Activated CD4-positive, alpha-beta T cell treated with anti-CD3 and anti-CD28 coated beads, Interleukin-2, amount 10 ng/mL, durations not matched to agents 7 days and 5 days (primary cell): ENCODE data around the gene FUT3. TPM values are rescaled to one million over a fixed set of nuclear protein-coding genes. Genes with fewer than 3 reads are reported as not detected.
"Not testable (repeated sequence)": the region's sequence is repeated elsewhere in the genome, so short reads cannot be mapped to it uniquely, and the experiment has no call there.

Experiments
- CTCF ChIA-PET: fragments of 350-600 bp; sonication (Branson Sonifier 250); formaldehyde crosslinking; loops from one replicate; lab custom pipeline; 2021; ENCODE audit warnings: antibody characterized with exemption; lab: Charles Lee
- POLR2A ChIA-PET: fragments of 350-600 bp; sonication (Branson Sonifier 250); formaldehyde crosslinking; loops from one replicate; lab custom pipeline; 2021; ENCODE audit warnings: antibody characterized with exemption; lab: Charles Lee
- DNase-seq: peaks from one replicate; pipeline ENCODE4 v3.0.0-alpha.2; 2020
- H3K27ac Mint-ChIP-seq: one replicate; pipeline ENCODE4 v1.8.0; 2021; ENCODE audit warnings: mild to moderate bottlenecking, moderate library complexity, mixed read lengths
- H3K27me3 Mint-ChIP-seq: one replicate; pipeline ENCODE4 v1.8.0; 2021; ENCODE audit warnings: mixed read lengths
- H3K36me3 Mint-ChIP-seq: one replicate; pipeline ENCODE4 v1.8.0; 2021; ENCODE audit warnings: low read depth, mixed read lengths
- H3K4me1 Mint-ChIP-seq: one replicate; pipeline ENCODE4 v1.8.0; 2021; ENCODE audit warnings: mixed read lengths
- H3K4me3 Mint-ChIP-seq: one replicate; pipeline ENCODE4 v1.8.0; 2021; ENCODE audit warnings: mild to moderate bottlenecking, moderate library complexity, mixed read lengths
- H3K9me3 Mint-ChIP-seq: one replicate; pipeline ENCODE4 v1.8.0; 2021; ENCODE audit warnings: mixed read lengths
- total RNA-seq, 2 experiments: library from RNA; stranded (reverse); gene quantifications; one replicate each; pipeline ENCODE4 v1.2.3, GENCODE V29; 2021

Gene FUT3
- total RNA-seq, 2 experiments from 2014 or later: not detected

- ChIA-PET CTCF (interaction anchor here (2.0 kb wide), 1 partner anchor 74 kb away, joined by 7 read pairs; no protein-coding TSS in a partner anchor), POLR2A (no interaction called here)
- no peak overlapping the region for H3K4me3 Mint-ChIP-seq
- no peak for DNase-seq
- H3K27ac Mint-ChIP-seq: no peak overlapping the region
- no peaks in the 10 kb centered on the region for H3K9me3 Mint-ChIP-seq
- H3K27me3 Mint-ChIP-seq: peaks cover 2% of the 10 kb centered on the region
- H3K36me3 Mint-ChIP-seq: no peaks in the 10 kb centered on the region
- no peaks in the 10 kb centered on the region for H3K4me1 Mint-ChIP-seq
Observed at GRCh38 chr19:5877427-5877826, 26.2 kb upstream of the FUT3 start.

- not testable (repeated sequence) for H3K4me3 Mint-ChIP-seq, H3K36me3 Mint-ChIP-seq
- CTCF ChIA-PET: interaction anchor here (0.6 to 1.3 kb wide), 2 partner anchors 8 to 46 kb away, joined by 3 read pairs; no protein-coding TSS in a partner anchor
Observed at GRCh38 chr19:5874496-5874895, 23.2 kb upstream of the FUT3 start.

GRCh38 chr19:5873617-5874199 is 22.5 kb upstream of the FUT3 start:
- no peaks in the 10 kb centered on the region for H3K9me3 Mint-ChIP-seq
- CTCF ChIA-PET: interaction anchor here (1.3 kb wide), 1 partner anchor 9 kb away, joined by 3 read pairs; no protein-coding TSS in a partner anchor
- no peak for DNase-seq
- H3K4me3 Mint-ChIP-seq: no peak overlapping the region
- POLR2A ChIA-PET: no interaction called here
- H3K27ac Mint-ChIP-seq: no peak overlapping the region
- no peaks in the 10 kb centered on the region for H3K27me3 Mint-ChIP-seq
- no peaks in the 10 kb centered on the region for H3K36me3 Mint-ChIP-seq
- no peaks in the 10 kb centered on the region for H3K4me1 Mint-ChIP-seq

More at GRCh38 chr19:5874496-5874895, 23.2 kb upstream of the FUT3 start:
- not testable (repeated sequence) for H3K4me1 Mint-ChIP-seq, H3K27ac Mint-ChIP-seq, H3K9me3 Mint-ChIP-seq, DNase-seq, H3K27me3 Mint-ChIP-seq
- POLR2A ChIA-PET: interaction anchor here (0.6 kb wide), 1 partner anchor 70 kb away, joined by 5 read pairs; the partner anchor contains the start of gene NRTN

GRCh38 chr19:5870986-5871394 is 19.7 kb upstream of the FUT3 start:
- no peak overlapping the region for H3K4me3 Mint-ChIP-seq
- POLR2A ChIA-PET: no interaction called here
- H3K27me3 Mint-ChIP-seq: no peaks in the 10 kb centered on the region
- no peaks in the 10 kb centered on the region for H3K4me1 Mint-ChIP-seq
- CTCF ChIA-PET: interaction anchor here (0.7 to 1.0 kb wide), 2 partner anchors 14 to 151 kb away, joined by 3 to 6 read pairs; no protein-coding TSS in a partner anchor
- no peak for DNase-seq
- H3K36me3 Mint-ChIP-seq: no peaks in the 10 kb centered on the region
- no peaks in the 10 kb centered on the region for H3K9me3 Mint-ChIP-seq
- H3K27ac Mint-ChIP-seq: no peak overlapping the region

- Mint-ChIP-seq H3K27me3 (no peaks in the 10 kb centered on the region), H3K4me1 (no peaks in the 10 kb centered on the region), H3K9me3 (no peaks in the 10 kb centered on the region), H3K36me3 (no peaks in the 10 kb centered on the region), H3K4me3 (no peak overlapping the region), H3K27ac (no peak overlapping the region)
- CTCF ChIA-PET: no interaction called here
- POLR2A ChIA-PET: no interaction called here
- DNase-seq: no peak
Observed at GRCh38 chr19:5867201-5868136, 16.2 kb upstream of the FUT3 start.

- POLR2A ChIA-PET: no interaction called here
- Mint-ChIP-seq H3K36me3 (no peaks in the 10 kb centered on the region), H3K4me3 (no peak overlapping the region)
Observed at GRCh38 chr19:5865772-5866171, 14.5 kb upstream of the FUT3 start.

GRCh38 chr19:5864725-5865486 is 13.7 kb upstream of the FUT3 start:
- ChIA-PET CTCF (no interaction called here), POLR2A (no interaction called here)
- Mint-ChIP-seq H3K9me3 (no peaks in the 10 kb centered on the region), H3K4me1 (no peaks in the 10 kb centered on the region), H3K36me3 (no peaks in the 10 kb centered on the region), H3K4me3 (no peak overlapping the region), H3K27ac (no peak overlapping the region), H3K27me3 (no peaks in the 10 kb centered on the region)
- DNase-seq: no peak

More at GRCh38 chr19:5865772-5866171, 14.5 kb upstream of the FUT3 start:
- H3K27ac Mint-ChIP-seq: no peak overlapping the region
- no peak for DNase-seq
- no peaks in the 10 kb centered on the region for H3K9me3 Mint-ChIP-seq
- no peaks in the 10 kb centered on the region for H3K27me3 Mint-ChIP-seq
- CTCF ChIA-PET: no interaction called here
- no peaks in the 10 kb centered on the region for H3K4me1 Mint-ChIP-seq

GRCh38 chr19:5864013-5864720 is 12.9 kb upstream of the FUT3 start:
- POLR2A ChIA-PET: no interaction called here

GRCh38 chr19:5863030-5863665 is 11.9 kb upstream of the FUT3 start:
- H3K9me3 Mint-ChIP-seq: no peaks in the 10 kb centered on the region
- DNase-seq: no peak
- H3K4me3 Mint-ChIP-seq: no peak overlapping the region
- ChIA-PET CTCF (no interaction called here), POLR2A (no interaction called here)
- no peak overlapping the region for H3K27ac Mint-ChIP-seq
- no peaks in the 10 kb centered on the region for H3K27me3 Mint-ChIP-seq
- no peaks in the 10 kb centered on the region for H3K4me1 Mint-ChIP-seq
- no peaks in the 10 kb centered on the region for H3K36me3 Mint-ChIP-seq

More at GRCh38 chr19:5864013-5864720, 12.9 kb upstream of the FUT3 start:
- H3K4me3 Mint-ChIP-seq: no peak overlapping the region
- H3K27ac Mint-ChIP-seq: no peak overlapping the region
- no peaks in the 10 kb centered on the region for H3K4me1 Mint-ChIP-seq
- DNase-seq: no peak
- CTCF ChIA-PET: no interaction called here
- no peaks in the 10 kb centered on the region for H3K9me3 Mint-ChIP-seq
- H3K36me3 Mint-ChIP-seq: no peaks in the 10 kb centered on the region
- H3K27me3 Mint-ChIP-seq: no peaks in the 10 kb centered on the region

GRCh38 chr19:5857203-5858081 is 6.2 kb upstream of the FUT3 start:
- ChIA-PET CTCF (interaction anchor here (0.6 kb wide), 1 partner anchor 1023 kb away, joined by 3 read pairs; no protein-coding TSS in a partner anchor), POLR2A (no interaction called here)
- Mint-ChIP-seq H3K4me3 (no peak overlapping the region), H3K27me3 (no peaks in the 10 kb centered on the region), H3K4me1 (peaks cover 2% of the 10 kb centered on the region), H3K9me3 (no peaks in the 10 kb centered on the region), H3K27ac (no peak overlapping the region), H3K36me3 (no peaks in the 10 kb centered on the region)
- no peak for DNase-seq

GRCh38 chr19:5855151-5855550 is 3.9 kb upstream of the FUT3 start:
- H3K36me3 Mint-ChIP-seq, CTCF ChIA-PET, H3K9me3 Mint-ChIP-seq, POLR2A ChIA-PET, H3K4me1 Mint-ChIP-seq, H3K4me3 Mint-ChIP-seq, DNase-seq, H3K27me3 Mint-ChIP-seq, H3K27ac Mint-ChIP-seq: not testable (repeated sequence)
